ENCODE measurements around the gene HSPB9.

DNA sequence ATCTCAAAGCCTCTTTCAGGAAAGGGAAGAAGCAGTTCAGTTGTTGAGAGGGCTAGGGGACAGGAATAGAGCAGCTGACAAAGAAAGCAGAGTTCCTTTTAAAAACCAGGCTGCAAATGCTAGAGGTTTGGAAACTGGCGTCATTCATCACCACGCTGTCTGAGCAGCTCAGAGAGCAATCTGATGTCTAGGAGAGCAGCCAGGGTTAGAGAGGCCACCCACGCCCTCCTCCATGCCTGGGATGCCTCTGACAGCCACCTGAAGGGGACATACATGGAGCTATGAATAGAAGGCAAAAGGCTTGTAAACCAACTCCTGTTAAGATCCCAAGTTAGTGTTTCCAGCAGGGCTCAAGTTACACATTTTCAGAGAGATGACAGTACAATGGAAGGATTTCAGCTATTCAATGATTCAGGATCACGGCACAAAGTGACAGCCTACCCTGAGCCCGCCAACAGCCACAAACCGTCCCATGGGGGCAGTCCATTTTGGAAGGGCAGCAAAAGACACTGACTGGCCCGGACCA, 19.8 kb downstream of the HSPB9 start:
- TF ChIP-seq EZH2phosphoT487 (IDR thresholded peaks at IDR 0.05; ENCODE audit: insufficient read depth, low read depth) (0 out of 2 replicates have a peak, but pooled peaks have one; percentile 41), EZH2 (IDR thresholded peaks at IDR 0.05; ENCODE audit: insufficient read depth, poor library complexity, severe bottlenecking) (no peak)
